SU-DHL-6 (cell line): Measurements from ENCODE around the gene SAE1.

ENCODE experiments used
- EZH2phosphoT487 ChIP-seq: fragments of 200-600 bp; sonication (generic), shearing (Covaris generic); conservative IDR thresholded peaks from 2 replicates; pipeline ENCODE4 v1.6.1; 2018; ENCODE audit warnings: mild to moderate bottlenecking, antibody characterized with exemption, low read length, moderate library complexity, mixed read lengths
- TF ChIP-seq, protein P1 (sequence below): fragments of 200-600 bp; sonication (generic); IDR thresholded peaks from one replicate; pipeline ENCODE4 v1.5.1; 2017; ENCODE audit warnings: antibody characterized with exemption, mild to moderate bottlenecking, low read length, moderate library complexity; ENCODE audit not compliant: insufficient read depth, poor library complexity, severe bottlenecking

DNA sequence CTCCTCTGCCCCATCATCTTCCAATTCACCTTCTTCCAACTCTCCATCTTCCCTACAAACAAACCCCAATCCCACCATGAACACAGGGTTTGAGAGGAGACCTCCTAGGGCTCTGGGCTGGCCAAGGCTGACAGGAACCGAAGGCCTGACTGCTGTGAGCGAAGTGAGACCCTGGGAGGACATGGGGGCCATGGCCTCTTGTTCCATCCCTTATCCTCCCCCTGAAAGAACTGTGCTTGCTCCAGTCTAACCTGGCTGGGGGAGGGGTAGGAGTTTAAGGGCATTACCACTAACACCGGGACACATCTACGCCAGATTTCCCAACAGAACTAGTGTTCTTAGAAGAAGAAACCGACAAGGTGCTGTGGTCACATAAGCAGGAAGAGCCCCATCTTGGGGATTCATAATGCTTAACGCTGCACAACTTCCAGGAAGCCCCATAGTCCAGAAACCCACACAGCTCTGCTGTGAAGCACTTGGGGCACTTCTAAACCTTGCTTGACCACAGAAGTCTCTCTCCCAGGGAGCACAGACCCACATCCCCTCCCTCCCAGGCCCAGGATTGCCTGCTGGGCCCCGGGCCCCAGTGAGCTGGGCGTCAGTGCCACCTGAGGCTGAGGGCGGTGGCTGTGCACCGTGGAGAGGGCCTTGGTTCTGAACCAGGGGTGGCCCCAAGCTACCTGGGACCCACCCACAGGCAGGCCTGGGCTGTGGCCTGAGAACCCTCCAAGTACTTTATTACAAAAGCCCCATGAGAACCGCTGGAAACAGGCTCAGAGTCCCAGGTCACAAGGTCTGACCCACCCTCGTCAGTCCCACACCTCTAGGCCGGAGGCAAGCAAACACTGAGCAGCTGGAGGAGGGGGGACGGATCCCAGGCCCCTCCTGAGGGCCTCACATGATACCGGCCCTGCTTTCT lies 35.8 kb upstream of the SAE1 start:
- TF ChIP-seq, protein P1, sequence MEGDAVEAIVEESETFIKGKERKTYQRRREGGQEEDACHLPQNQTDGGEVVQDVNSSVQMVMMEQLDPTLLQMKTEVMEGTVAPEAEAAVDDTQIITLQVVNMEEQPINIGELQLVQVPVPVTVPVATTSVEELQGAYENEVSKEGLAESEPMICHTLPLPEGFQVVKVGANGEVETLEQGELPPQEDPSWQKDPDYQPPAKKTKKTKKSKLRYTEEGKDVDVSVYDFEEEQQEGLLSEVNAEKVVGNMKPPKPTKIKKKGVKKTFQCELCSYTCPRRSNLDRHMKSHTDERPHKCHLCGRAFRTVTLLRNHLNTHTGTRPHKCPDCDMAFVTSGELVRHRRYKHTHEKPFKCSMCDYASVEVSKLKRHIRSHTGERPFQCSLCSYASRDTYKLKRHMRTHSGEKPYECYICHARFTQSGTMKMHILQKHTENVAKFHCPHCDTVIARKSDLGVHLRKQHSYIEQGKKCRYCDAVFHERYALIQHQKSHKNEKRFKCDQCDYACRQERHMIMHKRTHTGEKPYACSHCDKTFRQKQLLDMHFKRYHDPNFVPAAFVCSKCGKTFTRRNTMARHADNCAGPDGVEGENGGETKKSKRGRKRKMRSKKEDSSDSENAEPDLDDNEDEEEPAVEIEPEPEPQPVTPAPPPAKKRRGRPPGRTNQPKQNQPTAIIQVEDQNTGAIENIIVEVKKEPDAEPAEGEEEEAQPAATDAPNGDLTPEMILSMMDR = no peak
- TF ChIP-seq EZH2phosphoT487 = no peak
